ENCODE measurements around the gene ADAMTSL3.

ADAMTSL3 gene

DNA sequence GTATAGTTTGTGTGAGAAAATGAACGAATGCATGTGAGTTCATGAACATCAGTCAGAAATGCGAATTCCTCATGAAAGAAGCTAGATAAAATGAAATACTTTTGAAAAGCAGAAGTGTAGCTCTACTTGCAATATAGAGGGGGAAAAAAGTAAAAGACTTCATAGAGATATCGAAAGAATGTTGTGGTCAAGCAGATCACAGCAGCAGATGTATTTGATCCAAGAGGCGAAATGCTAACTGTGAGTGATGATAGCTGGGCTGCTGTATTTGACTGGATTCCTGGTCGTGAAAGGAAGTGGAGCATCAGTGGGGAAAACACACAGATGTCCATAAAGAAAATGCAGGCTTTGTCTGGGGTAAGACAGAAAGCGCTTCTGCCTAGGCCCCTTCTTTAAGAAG is 112.4 kb downstream of the ADAMTSL3 start:
- TF ChIP-seq FOXP2 (optimal IDR thresholded peaks at IDR 0.05; ENCODE audit: borderline replicate concordance, extremely low read depth, extremely low read length, insufficient read depth) (no peak), TAF1 (IDR thresholded peaks at IDR 0.05; ENCODE audit: borderline replicate concordance, insufficient read depth, low read length) (no peak), POLR2AphosphoS5 (IDR thresholded peaks at IDR 0.05; ENCODE audit: low read depth, low read length) (no peak), SIN3A (IDR thresholded peaks at IDR 0.05; ENCODE audit: borderline replicate concordance, insufficient read depth, low read length) (no peak)
- TF ChIP-seq, protein P1, sequence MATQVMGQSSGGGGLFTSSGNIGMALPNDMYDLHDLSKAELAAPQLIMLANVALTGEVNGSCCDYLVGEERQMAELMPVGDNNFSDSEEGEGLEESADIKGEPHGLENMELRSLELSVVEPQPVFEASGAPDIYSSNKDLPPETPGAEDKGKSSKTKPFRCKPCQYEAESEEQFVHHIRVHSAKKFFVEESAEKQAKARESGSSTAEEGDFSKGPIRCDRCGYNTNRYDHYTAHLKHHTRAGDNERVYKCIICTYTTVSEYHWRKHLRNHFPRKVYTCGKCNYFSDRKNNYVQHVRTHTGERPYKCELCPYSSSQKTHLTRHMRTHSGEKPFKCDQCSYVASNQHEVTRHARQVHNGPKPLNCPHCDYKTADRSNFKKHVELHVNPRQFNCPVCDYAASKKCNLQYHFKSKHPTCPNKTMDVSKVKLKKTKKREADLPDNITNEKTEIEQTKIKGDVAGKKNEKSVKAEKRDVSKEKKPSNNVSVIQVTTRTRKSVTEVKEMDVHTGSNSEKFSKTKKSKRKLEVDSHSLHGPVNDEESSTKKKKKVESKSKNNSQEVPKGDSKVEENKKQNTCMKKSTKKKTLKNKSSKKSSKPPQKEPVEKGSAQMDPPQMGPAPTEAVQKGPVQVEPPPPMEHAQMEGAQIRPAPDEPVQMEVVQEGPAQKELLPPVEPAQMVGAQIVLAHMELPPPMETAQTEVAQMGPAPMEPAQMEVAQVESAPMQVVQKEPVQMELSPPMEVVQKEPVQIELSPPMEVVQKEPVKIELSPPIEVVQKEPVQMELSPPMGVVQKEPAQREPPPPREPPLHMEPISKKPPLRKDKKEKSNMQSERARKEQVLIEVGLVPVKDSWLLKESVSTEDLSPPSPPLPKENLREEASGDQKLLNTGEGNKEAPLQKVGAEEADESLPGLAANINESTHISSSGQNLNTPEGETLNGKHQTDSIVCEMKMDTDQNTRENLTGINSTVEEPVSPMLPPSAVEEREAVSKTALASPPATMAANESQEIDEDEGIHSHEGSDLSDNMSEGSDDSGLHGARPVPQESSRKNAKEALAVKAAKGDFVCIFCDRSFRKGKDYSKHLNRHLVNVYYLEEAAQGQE (IDR thresholded peaks at IDR 0.05; ENCODE audit: insufficient read depth in 1 of 2, low read depth in 2 of 2, low read length in 2 of 2), result no peak

DNA sequence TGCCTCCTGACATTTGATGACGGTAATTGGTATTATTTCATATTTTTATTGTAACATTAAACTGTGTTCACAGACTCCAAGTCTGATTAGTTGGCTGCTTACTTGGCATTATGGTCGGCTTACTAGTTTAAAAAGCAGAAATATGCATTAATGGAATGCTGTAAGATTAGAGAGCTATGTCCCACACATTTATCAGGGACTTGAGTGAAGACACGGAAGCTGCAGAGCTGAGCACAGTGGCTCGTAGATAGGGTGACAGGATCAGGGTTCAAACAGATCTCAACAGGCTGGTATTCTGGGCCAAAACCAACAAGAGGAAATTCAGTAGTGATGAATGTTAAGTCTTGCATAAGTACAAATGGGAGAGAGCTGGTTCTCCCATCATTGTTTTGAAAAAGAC is 113.8 kb downstream of the ADAMTSL3 start:
- no peak for TF ChIP-seq POLR2AphosphoS5 (IDR thresholded peaks at IDR 0.05; ENCODE audit: low read depth, low read length)
- TF ChIP-seq TAF1 (IDR thresholded peaks at IDR 0.05; ENCODE audit: borderline replicate concordance, insufficient read depth, low read length), result no peak
- no peak for TF ChIP-seq SIN3A (IDR thresholded peaks at IDR 0.05; ENCODE audit: borderline replicate concordance, insufficient read depth, low read length)
- TF ChIP-seq FOXP2 (optimal IDR thresholded peaks at IDR 0.05; ENCODE audit: borderline replicate concordance, extremely low read depth, extremely low read length, insufficient read depth), result no peak
- TF ChIP-seq, protein P1 (IDR thresholded peaks at IDR 0.05; ENCODE audit: insufficient read depth in 1 of 2, low read depth in 2 of 2, low read length in 2 of 2), result no peak

DNA sequence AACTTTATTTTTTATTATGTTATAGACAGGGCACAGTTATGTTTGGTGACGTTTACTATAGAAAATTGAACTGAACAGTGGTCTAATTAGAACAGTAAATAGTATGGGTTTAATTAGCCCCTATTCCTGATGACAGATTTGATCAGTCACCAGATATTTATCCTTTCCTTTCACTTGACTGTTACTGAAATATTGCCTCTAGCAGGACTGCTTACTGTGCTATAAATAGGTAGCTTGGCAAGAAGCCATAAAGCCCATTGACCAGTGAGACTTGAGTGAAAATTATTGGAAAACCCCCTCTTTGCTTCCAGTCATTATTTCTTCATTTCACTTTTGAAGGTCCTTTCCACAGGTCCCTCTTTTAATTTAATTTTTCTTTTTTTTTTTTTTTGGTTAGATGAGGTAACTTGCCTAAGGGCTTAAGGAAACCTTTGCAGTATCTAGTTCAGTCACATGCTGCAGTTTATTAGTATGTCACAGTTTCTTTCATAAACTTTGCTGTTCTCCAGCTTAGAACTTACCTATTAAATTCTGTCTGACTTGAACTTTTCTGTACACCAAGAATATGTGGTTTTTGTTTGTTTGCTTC is 115.6 kb downstream of the ADAMTSL3 start:
- no peak for TF ChIP-seq POLR2AphosphoS5 (IDR thresholded peaks at IDR 0.05; ENCODE audit: low read depth, low read length)
- no peak for TF ChIP-seq SIN3A (IDR thresholded peaks at IDR 0.05; ENCODE audit: borderline replicate concordance, insufficient read depth, low read length)
- TF ChIP-seq, protein P1 (IDR thresholded peaks at IDR 0.05; ENCODE audit: insufficient read depth in 1 of 2, low read depth in 2 of 2, low read length in 2 of 2), result no peak
- no peak for TF ChIP-seq TAF1 (IDR thresholded peaks at IDR 0.05; ENCODE audit: borderline replicate concordance, insufficient read depth, low read length)
- TF ChIP-seq FOXP2 (optimal IDR thresholded peaks at IDR 0.05; ENCODE audit: borderline replicate concordance, extremely low read depth, extremely low read length, insufficient read depth), result no peak

DNA sequence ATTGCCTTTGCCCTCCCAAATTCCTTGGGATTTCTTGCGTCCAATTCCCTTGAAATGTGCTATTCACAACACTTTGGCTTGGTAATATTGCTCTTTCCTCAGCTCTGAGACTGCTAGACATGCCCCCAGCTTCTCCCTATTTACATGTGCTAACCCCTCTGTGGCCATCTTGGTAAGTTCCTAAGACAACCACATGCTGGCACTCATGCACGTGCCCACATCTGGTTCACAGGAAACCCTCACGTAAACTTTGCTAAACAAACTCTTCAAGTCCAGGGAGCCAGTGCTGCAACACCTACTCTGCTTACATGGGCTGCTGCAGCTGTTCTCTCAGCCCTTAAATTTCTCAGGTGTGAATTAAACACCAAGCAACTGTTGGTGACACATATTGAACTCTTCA is 121.8 kb downstream of the ADAMTSL3 start:
- TF ChIP-seq SIN3A (IDR thresholded peaks at IDR 0.05; ENCODE audit: borderline replicate concordance, insufficient read depth, low read length), result no peak
- TF ChIP-seq, protein P1 (IDR thresholded peaks at IDR 0.05; ENCODE audit: insufficient read depth in 1 of 2, low read depth in 2 of 2, low read length in 2 of 2), result no peak

DNA sequence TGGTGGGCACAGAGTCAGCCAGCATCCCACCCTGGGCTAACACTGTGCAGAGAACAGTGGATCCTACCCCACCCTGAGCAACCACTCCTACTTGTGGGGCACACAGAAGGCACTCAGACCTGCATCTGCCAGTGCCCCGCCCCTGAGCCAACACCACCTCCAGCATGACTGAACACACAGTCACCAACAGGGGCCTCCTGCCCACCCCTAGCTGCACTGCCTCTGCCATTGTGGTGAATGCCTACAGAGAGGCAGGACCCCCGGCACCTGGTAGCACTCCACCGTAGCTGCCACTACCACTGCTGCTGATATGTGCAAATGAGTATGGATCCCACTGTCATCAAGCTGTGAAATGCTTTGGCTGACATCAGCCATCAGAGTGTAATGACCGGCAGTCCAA is 123.1 kb downstream of the ADAMTSL3 start:
- TF ChIP-seq SIN3A (IDR thresholded peaks at IDR 0.05; ENCODE audit: borderline replicate concordance, insufficient read depth, low read length) (no peak), FOXP2 (optimal IDR thresholded peaks at IDR 0.05; ENCODE audit: borderline replicate concordance, extremely low read depth, extremely low read length, insufficient read depth) (no peak), POLR2AphosphoS5 (IDR thresholded peaks at IDR 0.05; ENCODE audit: low read depth, low read length) (no peak), TAF1 (IDR thresholded peaks at IDR 0.05; ENCODE audit: borderline replicate concordance, insufficient read depth, low read length) (no peak)
- TF ChIP-seq, protein P1 (IDR thresholded peaks at IDR 0.05; ENCODE audit: insufficient read depth in 1 of 2, low read depth in 2 of 2, low read length in 2 of 2), result no peak

Data from PFSK-1 (cell line).